HepG2 (cell line): ENCODE data around the gene SMARCA4. TPM values are rescaled to one million over a fixed set of nuclear protein-coding genes. Genes with fewer than 3 reads are reported as not detected.

Experiments used
- ATAC-seq: fragments of 200-7000 bp; cut with Tn5 transposase; 3 replicates; pipeline ENCODE4 v1.9.1; 2020; ENCODE audit warnings: mild to moderate bottlenecking, moderate library complexity
- BruUV-seq: library from RNA; stranded (reverse); fragments of 400-500 nt; replicated peaks from 2 replicates; lab custom pipeline; 2021; lab: Mats Ljungman, UMichigan
- CTCF ChIA-PET: fragments of 300-600 bp; formaldehyde crosslinking; extraction: SDS; loops from one replicate; lab custom pipeline; 2021; ENCODE audit warnings: low total read pairs, inconsistent platforms, low intra/inter-chr PET ratio; lab: Yijun Ruan, JAX
- POLR2A ChIA-PET: fragments of 350-600 bp; sonication (Branson Sonifier 250); formaldehyde crosslinking; loops from one replicate; lab custom pipeline; 2020; ENCODE audit warnings: antibody characterized with exemption, inconsistent platforms; lab: Yijun Ruan, JAX
- DNase-seq: peaks from one replicate; pipeline ENCODE4 v3.0.0-alpha.2; 2015; ENCODE audit warnings: low spot score
- FAIRE-seq: peaks from 3 replicates; lab custom pipeline; 2011; peaks lifted over from hg19 to GRCh38; lab: Jason Lieb, UNC
- H2AFZ ChIP-seq: one replicate; pipeline ENCODE4 v1.6.1; 2011; ENCODE audit warnings: low read length, inconsistent platforms
- H3K27ac ChIP-seq: fragments of 300-600 bp; 3 replicates; pipeline ENCODE4 v1.8.0; 2011; ENCODE audit warnings: mixed run types, mild to moderate bottlenecking, mixed read lengths, low read length, inconsistent platforms; ENCODE audit not compliant: insufficient read depth; ENCODE audit errors: extremely low read length
- H3K27me3 ChIP-seq, 2 experiments: fragments of 200-600 bp in 1 of 2; 2 replicates in 1 of 2; 3 replicates in 1 of 2; pipeline versions ENCODE4 v1.6.0 to v1.8.0; 2011; ENCODE audit warnings: low read length in 2 of 2, mild to moderate bottlenecking in 2 of 2, moderate library complexity in 2 of 2, inconsistent platforms in 1 of 2; ENCODE audit not compliant: insufficient read depth in 2 of 2, control insufficient read depth in 1 of 2
- H3K36me3 ChIP-seq, 2 experiments: fragments of 200-600 bp in 1 of 2; replicated peaks in 1 of 2; 2 replicates in 1 of 2; 3 replicates in 1 of 2; pipeline versions ENCODE4 v1.5.1 to v1.8.0; 2011; ENCODE audit warnings: low read length in 2 of 2, inconsistent platforms in 1 of 2; ENCODE audit not compliant: insufficient read depth in 2 of 2, control insufficient read depth in 1 of 2
- H3K4me1 ChIP-seq: 2 replicates; pipeline ENCODE4 v1.5.1; 2012; ENCODE audit warnings: low read length, inconsistent platforms; ENCODE audit not compliant: insufficient read depth
- H3K4me2 ChIP-seq: 2 replicates; pipeline ENCODE4 v1.6.0; 2011; ENCODE audit warnings: low read depth, low read length, inconsistent platforms
- H3K4me3 ChIP-seq, 3 experiments: fragments of 200-600 bp in 1 of 3; sonication (generic), shearing (Covaris generic) in 1 of 3; replicated peaks in 1 of 3; 2 replicates each; pipeline ENCODE4 v1.5.1; 2011 to 2016; ENCODE audit warnings: low read length in 3 of 3, inconsistent platforms in 2 of 3, low read depth in 2 of 3, mild to moderate bottlenecking in 2 of 3, control low read depth in 1 of 3, mixed read lengths in 1 of 3; ENCODE audit not compliant: insufficient read depth in 1 of 3
- H3K79me2 ChIP-seq: one replicate; pipeline ENCODE4 v1.6.1; 2011; ENCODE audit warnings: low read length, inconsistent platforms; ENCODE audit not compliant: insufficient read depth
- H3K9ac ChIP-seq: 2 replicates; pipeline ENCODE4 v1.6.0; 2011; ENCODE audit warnings: mild to moderate bottlenecking, low read depth, low read length, inconsistent platforms; ENCODE audit not compliant: insufficient read depth
- H3K9me3 ChIP-seq: 2 replicates; pipeline ENCODE4 v1.5.1; 2012; ENCODE audit warnings: mild to moderate bottlenecking, low read length
- H4K20me1 ChIP-seq: 2 replicates; pipeline ENCODE4 v1.6.0; 2011; ENCODE audit warnings: inconsistent platforms, mild to moderate bottlenecking, low read length, moderate library complexity; ENCODE audit not compliant: insufficient read depth
- KDM2A ChIP-seq: sonication (generic); formaldehyde crosslinking; IDR thresholded peaks from 2 replicates; pipeline ENCODE4 v1.4.0; 2020; ENCODE audit warnings: low read depth, missing genetic modification reagents, borderline replicate concordance
- MEIS1 ChIP-seq: sonication (generic); formaldehyde crosslinking; IDR thresholded peaks from 2 replicates; pipeline ENCODE4 v1.9.0; 2021; ENCODE audit warnings: mild to moderate bottlenecking, missing genetic modification reagents, moderate library complexity, borderline replicate concordance
- NRL ChIP-seq: sonication (generic); formaldehyde crosslinking; IDR thresholded peaks from 2 replicates; pipeline ENCODE4 v1.5.0; 2020; ENCODE audit warnings: missing genetic modification reagents, mild to moderate bottlenecking, moderate library complexity, borderline replicate concordance
- RFXANK ChIP-seq: IDR thresholded peaks from 2 replicates; pipeline ENCODE4 v1.6.1; 2016
- TSC22D2 ChIP-seq: sonication (generic); formaldehyde crosslinking; IDR thresholded peaks from 2 replicates; pipeline ENCODE4 v1.5.1; 2020; ENCODE audit warnings: missing genetic modification reagents, mild to moderate bottlenecking, borderline replicate concordance
- U2AF1 ChIP-seq: fragments of 200-400 bp; formaldehyde crosslinking; optimal IDR thresholded peaks from 2 replicates; pipeline ENCODE3; 2017; ENCODE audit warnings: mild to moderate bottlenecking, low read depth, low read length
- ZNF12 ChIP-seq: sonication (generic); formaldehyde crosslinking; IDR thresholded peaks from 2 replicates; pipeline ENCODE4 v1.5.0; 2020; ENCODE audit warnings: missing genetic modification reagents
- ZNF292 ChIP-seq: sonication (generic); formaldehyde crosslinking; IDR thresholded peaks from 2 replicates; pipeline ENCODE4 v1.8.1; 2022; ENCODE audit warnings: mild to moderate bottlenecking, low read depth, missing genetic modification reagents, borderline replicate concordance
- ZNF333 ChIP-seq: sonication (generic); formaldehyde crosslinking; IDR thresholded peaks from 2 replicates; pipeline ENCODE4 v1.4.0; 2020; ENCODE audit warnings: mild to moderate bottlenecking, missing genetic modification reagents, borderline replicate concordance
- ZNF558 ChIP-seq: sonication (generic); formaldehyde crosslinking; IDR thresholded peaks from 2 replicates; pipeline ENCODE4 v1.9.0; 2022; ENCODE audit warnings: mild to moderate bottlenecking, missing genetic modification reagents, borderline replicate concordance
- WGBS: methylation state at CpG from one replicate; pipeline ENCODE4 v1.1.6; 2017; ENCODE audit warnings: low lambda C conversion rate; 5-methylcytosine and 5-hydroxymethylcytosine counted together
- in situ Hi-C: cut with HindIII; loops from 2 replicates; pipeline ENCODE4 v1.10.0; 2017; ENCODE audit warnings: low pct_unique_long_range_greater_than_20kb; ENCODE audit not compliant: extremely low pct_ligation_motif_present
- intact Hi-C: fragments of 100-400 bp; cut with micrococcal nuclease; formaldehyde crosslinking; loops from one replicate; pipeline ENCODE4 v1.10.0; 2022; ENCODE audit not compliant: unreplicated experiment
- polyA plus RNA-seq, 8 experiments: library from polyadenylated mRNA; depleted of rRNA in 3 of 8; stranded (reverse) in 7 of 8; unstranded in 1 of 8; fragments of >200 nt; fragmentation: Illumina TruSeq in 4 of 8; extraction: Trizol in 4 of 8; gene quantifications; 2 replicates each; pipeline versions ENCODE4 v1.2.1 to v1.2.3, GENCODE V29; 2011 to 2016; ENCODE audit warnings: low read depth in 4 of 8, missing spikeins in 1 of 8, mixed read lengths in 1 of 8; ENCODE audit not compliant: insufficient read depth in 1 of 8
- total RNA-seq, 5 experiments: library from RNA; depleted of rRNA; stranded (reverse); fragments of >200 nt; fragmentation: Illumina TruSeq; extraction: Trizol; gene quantifications; 2 replicates each; pipeline ENCODE4 v1.2.3, GENCODE V29; 2016; ENCODE audit warnings: low read depth in 1 of 5
- TF ChIP-seq, protein P1 (sequence below): sonication (generic); formaldehyde crosslinking; IDR thresholded peaks from 2 replicates; pipeline ENCODE4 v1.4.0; 2020; ENCODE audit warnings: missing genetic modification reagents, borderline replicate concordance
- TF ChIP-seq, protein P2 (sequence below): sonication (generic); formaldehyde crosslinking; IDR thresholded peaks from 2 replicates; pipeline ENCODE4 v1.4.0; 2020; ENCODE audit warnings: low read depth, mild to moderate bottlenecking, missing genetic modification reagents
- TF ChIP-seq, protein P3 (sequence below): sonication (generic); formaldehyde crosslinking; IDR thresholded peaks from 2 replicates; pipeline ENCODE4 v1.8.1; 2023; ENCODE audit warnings: mild to moderate bottlenecking, inconsistent platforms, moderate library complexity, missing genetic modification reagents, borderline replicate concordance

The SMARCA4 gene
- total and polyA plus RNA-seq, 2 of the 13 experiments (the other 11 are each of a cell fraction or from before 2014, with no cell fraction given) = 25.4 to 45.9 TPM

DNA sequence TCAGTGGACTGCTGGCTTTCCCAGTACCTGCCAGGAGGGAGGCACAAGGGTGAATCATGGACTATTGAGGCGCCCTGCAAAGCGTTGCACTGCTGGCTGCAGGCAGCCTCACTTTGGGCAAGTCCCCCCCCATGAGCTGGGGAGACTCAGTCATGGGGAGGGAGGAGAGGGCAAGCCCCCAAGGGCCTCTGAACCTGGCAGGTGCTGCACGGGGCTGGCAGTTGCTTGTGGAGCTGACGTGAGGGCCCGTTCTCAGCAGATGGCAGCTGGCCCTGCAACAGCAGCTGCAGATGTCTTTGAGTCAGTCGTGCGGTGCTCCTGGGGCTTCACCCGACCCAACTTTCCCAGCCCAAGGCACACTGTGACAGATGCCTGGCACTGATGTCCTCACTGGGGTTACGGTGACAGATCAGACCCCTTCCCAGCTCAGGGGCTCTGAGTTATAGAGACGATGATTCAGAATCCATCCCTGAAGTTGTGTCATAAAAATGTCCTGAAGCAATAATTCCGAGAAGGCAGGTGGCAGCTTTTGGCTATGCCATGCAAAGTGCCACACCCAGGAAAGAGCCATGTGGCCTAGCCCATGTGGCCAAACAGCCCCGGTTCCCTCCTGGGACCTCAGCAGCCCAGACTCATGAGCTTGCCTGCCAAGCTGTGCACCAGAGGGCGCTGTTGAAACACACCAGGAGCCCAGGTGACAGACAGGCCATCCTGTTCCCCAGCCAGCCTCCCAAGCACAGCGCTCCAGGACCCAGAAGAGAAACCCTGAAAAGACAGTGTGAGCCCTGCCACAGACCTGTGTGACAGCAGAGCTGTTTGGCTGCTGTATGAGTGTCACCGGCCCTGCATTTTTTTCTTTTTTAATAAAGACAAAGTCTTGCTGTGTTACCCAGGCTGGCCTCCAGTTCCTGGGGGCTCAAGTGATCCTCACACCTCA is 74.9 kb downstream of the SMARCA4 start (continued):
- TF ChIP-seq, protein P1, sequence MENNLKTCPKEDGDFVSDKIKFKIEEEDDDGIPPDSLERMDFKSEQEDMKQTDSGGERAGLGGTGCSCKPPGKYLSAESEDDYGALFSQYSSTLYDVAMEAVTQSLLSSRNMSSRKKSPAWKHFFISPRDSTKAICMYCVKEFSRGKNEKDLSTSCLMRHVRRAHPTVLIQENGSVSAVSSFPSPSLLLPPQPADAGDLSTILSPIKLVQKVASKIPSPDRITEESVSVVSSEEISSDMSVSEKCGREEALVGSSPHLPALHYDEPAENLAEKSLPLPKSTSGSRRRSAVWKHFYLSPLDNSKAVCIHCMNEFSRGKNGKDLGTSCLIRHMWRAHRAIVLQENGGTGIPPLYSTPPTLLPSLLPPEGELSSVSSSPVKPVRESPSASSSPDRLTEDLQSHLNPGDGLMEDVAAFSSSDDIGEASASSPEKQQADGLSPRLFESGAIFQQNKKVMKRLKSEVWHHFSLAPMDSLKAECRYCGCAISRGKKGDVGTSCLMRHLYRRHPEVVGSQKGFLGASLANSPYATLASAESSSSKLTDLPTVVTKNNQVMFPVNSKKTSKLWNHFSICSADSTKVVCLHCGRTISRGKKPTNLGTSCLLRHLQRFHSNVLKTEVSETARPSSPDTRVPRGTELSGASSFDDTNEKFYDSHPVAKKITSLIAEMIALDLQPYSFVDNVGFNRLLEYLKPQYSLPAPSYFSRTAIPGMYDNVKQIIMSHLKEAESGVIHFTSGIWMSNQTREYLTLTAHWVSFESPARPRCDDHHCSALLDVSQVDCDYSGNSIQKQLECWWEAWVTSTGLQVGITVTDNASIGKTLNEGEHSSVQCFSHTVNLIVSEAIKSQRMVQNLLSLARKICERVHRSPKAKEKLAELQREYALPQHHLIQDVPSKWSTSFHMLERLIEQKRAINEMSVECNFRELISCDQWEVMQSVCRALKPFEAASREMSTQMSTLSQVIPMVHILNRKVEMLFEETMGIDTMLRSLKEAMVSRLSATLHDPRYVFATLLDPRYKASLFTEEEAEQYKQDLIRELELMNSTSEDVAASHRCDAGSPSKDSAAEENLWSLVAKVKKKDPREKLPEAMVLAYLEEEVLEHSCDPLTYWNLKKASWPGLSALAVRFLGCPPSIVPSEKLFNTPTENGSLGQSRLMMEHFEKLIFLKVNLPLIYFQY (CRISPR knock-in tag) = no peak
- TF ChIP-seq ZNF12 (CRISPR knock-in tag) = no peak
- TF ChIP-seq RFXANK (CRISPR knock-in tag) = no peak
- TF ChIP-seq MEIS1 = no peak
- no peak; the same call in 1 of the 2 replicates for TF ChIP-seq NRL (CRISPR knock-in tag)
- TF ChIP-seq TSC22D2 (CRISPR knock-in tag) = no peak
- peak; percentile 50; the same call in 1 of the 2 replicates for TF ChIP-seq KDM2A
- TF ChIP-seq, all 625 proteins: peak for 38

DNA sequence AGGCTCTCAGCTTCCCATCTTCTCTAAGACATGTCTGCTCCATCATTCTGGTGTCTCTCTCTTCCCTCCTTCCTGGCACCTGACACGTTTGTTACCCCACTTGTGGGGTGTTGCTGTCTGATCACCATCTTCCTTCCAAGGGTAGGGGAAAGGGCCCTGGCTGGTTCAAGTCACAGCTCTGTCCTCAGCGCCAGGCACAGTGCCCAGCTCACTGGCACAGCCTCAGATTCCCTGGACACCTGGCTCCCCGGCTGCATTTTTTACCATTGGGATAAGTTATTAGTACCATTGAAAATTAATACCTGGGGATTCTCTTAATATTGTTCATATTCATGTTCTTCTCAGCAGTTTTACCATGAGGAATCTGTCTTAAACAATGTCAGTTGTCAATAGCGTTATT is 77.7 kb downstream of the SMARCA4 start:
- no peak overlapping the region for H3K27ac ChIP-seq
- peaks cover 27 to 72% of the 10 kb centered on the region in 2 experiments for H3K36me3 ChIP-seq
- FAIRE-seq = no peak
- H3K4me2 ChIP-seq = no peak overlapping the region
- H3K27me3 ChIP-seq = no peaks in the 10 kb centered on the region
- H4K20me1 ChIP-seq = peaks cover 4% of the 10 kb centered on the region; the same call in 1 of the 2 replicates
- DNase-seq = no peak
- no peak overlapping the region for H2AFZ ChIP-seq
- H3K9ac ChIP-seq = no peak overlapping the region
- ChIA-PET CTCF (interaction anchor here (1.0 kb wide), 1 partner anchor 47 kb away, joined by 3 read pairs; no protein-coding TSS in a partner anchor), POLR2A (no interaction called here)
- no peaks in the 10 kb centered on the region for H3K79me2 ChIP-seq
- BruUV-seq = no TSS peak
- ATAC-seq = no peak
- in situ Hi-C loops = no loop called here
- 100% methylated on average over 4 of the region's 4 CpGs for WGBS
- H3K9me3 ChIP-seq = no peaks in the 10 kb centered on the region
- intact Hi-C loops = no loop called here
- no peak overlapping the region for H3K4me3 ChIP-seq
- H3K4me1 ChIP-seq = no peaks in the 10 kb centered on the region
- TF ChIP-seq, protein P2, sequence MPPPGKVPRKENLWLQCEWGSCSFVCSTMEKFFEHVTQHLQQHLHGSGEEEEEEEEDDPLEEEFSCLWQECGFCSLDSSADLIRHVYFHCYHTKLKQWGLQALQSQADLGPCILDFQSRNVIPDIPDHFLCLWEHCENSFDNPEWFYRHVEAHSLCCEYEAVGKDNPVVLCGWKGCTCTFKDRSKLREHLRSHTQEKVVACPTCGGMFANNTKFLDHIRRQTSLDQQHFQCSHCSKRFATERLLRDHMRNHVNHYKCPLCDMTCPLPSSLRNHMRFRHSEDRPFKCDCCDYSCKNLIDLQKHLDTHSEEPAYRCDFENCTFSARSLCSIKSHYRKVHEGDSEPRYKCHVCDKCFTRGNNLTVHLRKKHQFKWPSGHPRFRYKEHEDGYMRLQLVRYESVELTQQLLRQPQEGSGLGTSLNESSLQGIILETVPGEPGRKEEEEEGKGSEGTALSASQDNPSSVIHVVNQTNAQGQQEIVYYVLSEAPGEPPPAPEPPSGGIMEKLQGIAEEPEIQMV = no peak
- TF ChIP-seq KDM2A (no peak), U2AF1 (no peak), ZNF333 (CRISPR knock-in tag) (no peak), ZNF292 (no peak), ZNF558 (CRISPR knock-in tag) (no peak)
- TF ChIP-seq, protein P3, sequence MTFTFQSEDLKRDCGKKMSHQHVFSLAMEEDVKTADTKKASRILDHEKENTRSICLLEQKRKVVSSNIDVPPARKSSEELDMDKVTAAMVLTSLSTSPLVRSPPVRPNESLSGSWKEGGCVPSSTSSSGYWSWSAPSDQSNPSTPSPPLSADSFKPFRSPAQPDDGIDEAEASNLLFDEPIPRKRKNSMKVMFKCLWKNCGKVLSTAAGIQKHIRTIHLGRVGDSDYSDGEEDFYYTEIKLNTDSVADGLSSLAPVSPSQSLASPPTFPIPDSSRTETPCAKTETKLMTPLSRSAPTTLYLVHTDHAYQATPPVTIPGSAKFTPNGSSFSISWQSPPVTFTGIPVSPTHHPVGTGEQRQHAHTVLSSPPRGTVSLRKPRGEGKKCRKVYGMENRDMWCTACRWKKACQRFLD (CRISPR knock-in tag) = no peak
